HepG2 (cell line): ENCODE measurements around the gene B4GALT3. TPM values are rescaled to one million over a fixed set of nuclear protein-coding genes. Genes with fewer than 3 reads are reported as not detected.
A peak's percentile ranks its signal among the peaks of the same experiment; 100 is the strongest.

Experiments used
- DR1 ChIP-seq: sonication (generic); formaldehyde crosslinking; IDR thresholded peaks from 2 replicates; pipeline ENCODE4 v1.8.0; 2021; ENCODE audit warnings: mild to moderate bottlenecking, missing genetic modification reagents, inconsistent platforms
- FIP1L1 ChIP-seq: fragments of 200-400 bp; formaldehyde crosslinking; IDR thresholded peaks from 2 replicates; pipeline ENCODE4 v1.6.1; 2018; ENCODE audit warnings: low read depth, mild to moderate bottlenecking, low read length, moderate library complexity, borderline replicate concordance; ENCODE audit not compliant: insufficient read depth
- FOSL1 ChIP-seq: sonication (generic); formaldehyde crosslinking; IDR thresholded peaks from 2 replicates; pipeline ENCODE4 v1.9.0; 2021; ENCODE audit warnings: missing genetic modification reagents, borderline replicate concordance
- MTF2 ChIP-seq: sonication (generic); formaldehyde crosslinking; IDR thresholded peaks from 2 replicates; pipeline ENCODE4 v1.5.0; 2020; ENCODE audit warnings: missing genetic modification reagents, borderline replicate concordance
- RNF2 ChIP-seq: fragments of 450-650 bp; conservative IDR thresholded peaks from 2 replicates; pipeline ENCODE4 v1.6.1; 2016; ENCODE audit warnings: low read depth
- ZBTB10 ChIP-seq: sonication (generic); formaldehyde crosslinking; IDR thresholded peaks from 2 replicates; pipeline ENCODE4 v1.4.0; 2020; ENCODE audit warnings: missing genetic modification reagents, borderline replicate concordance
- ZIK1 ChIP-seq: sonication (generic); formaldehyde crosslinking; IDR thresholded peaks from 2 replicates; pipeline ENCODE4 v1.5.0; 2020; ENCODE audit warnings: mild to moderate bottlenecking, low read depth, missing genetic modification reagents, borderline replicate concordance
- ZNF317 ChIP-seq: sonication (generic); formaldehyde crosslinking; IDR thresholded peaks from 2 replicates; pipeline ENCODE4 v1.5.0; 2020; ENCODE audit warnings: mild to moderate bottlenecking, missing genetic modification reagents
- ZNF629 ChIP-seq: sonication (generic); formaldehyde crosslinking; conservative IDR thresholded peaks from 2 replicates; pipeline ENCODE4 v1.5.0; 2020; ENCODE audit warnings: missing genetic modification reagents
- ZNF749 ChIP-seq: sonication (generic); formaldehyde crosslinking; IDR thresholded peaks from 2 replicates; pipeline ENCODE4 v1.8.0; 2022; ENCODE audit warnings: mild to moderate bottlenecking, missing genetic modification reagents, moderate library complexity, borderline replicate concordance
- ZNF891 ChIP-seq: sonication (generic); formaldehyde crosslinking; IDR thresholded peaks from 2 replicates; pipeline ENCODE4 v1.5.0; 2020; ENCODE audit warnings: mild to moderate bottlenecking, missing genetic modification reagents
- polyA plus RNA-seq, 8 experiments: library from polyadenylated mRNA; depleted of rRNA in 3 of 8; stranded (reverse) in 7 of 8; unstranded in 1 of 8; fragments of >200 nt; fragmentation: Illumina TruSeq in 4 of 8; extraction: Trizol in 4 of 8; gene quantifications; 2 replicates each; pipeline versions ENCODE4 v1.2.1 to v1.2.3, GENCODE V29; 2011 to 2016; ENCODE audit warnings: low read depth in 4 of 8, missing spikeins in 1 of 8, mixed read lengths in 1 of 8; ENCODE audit not compliant: insufficient read depth in 1 of 8
- total RNA-seq, 5 experiments: library from RNA; depleted of rRNA; stranded (reverse); fragments of >200 nt; fragmentation: Illumina TruSeq; extraction: Trizol; gene quantifications; 2 replicates each; pipeline ENCODE4 v1.2.3, GENCODE V29; 2016; ENCODE audit warnings: low read depth in 1 of 5
- TF ChIP-seq, protein P1 (sequence below): sonication (generic); formaldehyde crosslinking; IDR thresholded peaks from 2 replicates; pipeline ENCODE4 v1.9.0; 2021; ENCODE audit warnings: mild to moderate bottlenecking, missing genetic modification reagents
- TF ChIP-seq, protein P2 (sequence below): sonication (generic); formaldehyde crosslinking; IDR thresholded peaks from 2 replicates; pipeline ENCODE4 v1.4.0; 2020; ENCODE audit warnings: missing genetic modification reagents, mild to moderate bottlenecking, borderline replicate concordance

B4GALT3 gene
- total and polyA plus RNA-seq, 2 of the 13 experiments (the other 11 are each of a cell fraction or from before 2014, with no cell fraction given) = 35.6 to 40.4 TPM

DNA sequence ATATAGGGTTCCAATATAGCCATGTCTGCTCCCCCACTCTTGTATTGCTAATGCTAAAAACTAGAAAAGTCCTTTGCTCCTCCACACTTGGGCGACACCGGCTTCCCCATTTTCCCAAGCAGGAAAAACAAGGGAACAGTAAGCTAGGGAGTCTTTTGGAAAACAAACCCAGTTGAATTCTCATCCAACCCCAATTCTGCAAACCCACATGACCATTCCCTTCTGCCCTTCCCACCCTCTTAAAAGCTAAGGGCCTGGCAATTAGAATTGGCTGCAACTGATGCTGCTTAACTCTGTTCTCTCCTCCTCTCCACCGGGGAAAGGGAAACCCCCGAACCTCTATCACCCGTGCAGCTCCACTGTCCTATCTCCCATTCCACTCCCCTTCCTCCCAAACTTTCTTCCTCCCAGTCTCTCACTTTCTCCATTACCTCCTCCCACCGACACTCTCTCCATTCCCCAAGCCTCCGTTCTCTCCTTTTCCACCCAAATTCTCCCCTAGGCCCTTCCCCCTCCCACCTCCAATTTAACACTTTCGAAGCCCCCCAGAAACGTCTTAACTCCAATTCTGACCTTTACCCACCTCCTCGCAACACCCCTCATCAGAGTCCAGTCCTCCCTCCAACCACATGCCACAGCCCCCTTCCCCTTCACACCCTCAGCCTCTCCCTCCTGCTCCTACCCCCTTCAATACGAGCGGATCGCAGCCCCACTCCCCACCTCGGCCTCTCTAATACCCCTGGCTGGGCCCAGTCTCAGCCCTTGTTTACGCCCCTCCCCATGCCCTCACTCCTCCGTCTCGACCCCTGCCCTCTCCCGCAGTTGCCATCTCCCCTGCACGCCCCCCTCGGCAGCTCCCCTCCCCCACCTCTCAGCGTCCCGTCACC is 45.5 kb downstream of the B4GALT3 start (continued):
- TF ChIP-seq FIP1L1 = no peak
- no peak for TF ChIP-seq FOSL1 (CRISPR knock-in tag)
- TF ChIP-seq ZNF629 (CRISPR knock-in tag) = no peak
- no peak for TF ChIP-seq ZIK1 (CRISPR knock-in tag)
- TF ChIP-seq ZBTB10 = no peak
- peak; percentile 32; the same call in 1 of the 2 replicates for TF ChIP-seq MTF2 (CRISPR knock-in tag)
- no peak for TF ChIP-seq DR1 (CRISPR knock-in tag)
- no peak for TF ChIP-seq ZNF891 (CRISPR knock-in tag)
- TF ChIP-seq, protein P1, sequence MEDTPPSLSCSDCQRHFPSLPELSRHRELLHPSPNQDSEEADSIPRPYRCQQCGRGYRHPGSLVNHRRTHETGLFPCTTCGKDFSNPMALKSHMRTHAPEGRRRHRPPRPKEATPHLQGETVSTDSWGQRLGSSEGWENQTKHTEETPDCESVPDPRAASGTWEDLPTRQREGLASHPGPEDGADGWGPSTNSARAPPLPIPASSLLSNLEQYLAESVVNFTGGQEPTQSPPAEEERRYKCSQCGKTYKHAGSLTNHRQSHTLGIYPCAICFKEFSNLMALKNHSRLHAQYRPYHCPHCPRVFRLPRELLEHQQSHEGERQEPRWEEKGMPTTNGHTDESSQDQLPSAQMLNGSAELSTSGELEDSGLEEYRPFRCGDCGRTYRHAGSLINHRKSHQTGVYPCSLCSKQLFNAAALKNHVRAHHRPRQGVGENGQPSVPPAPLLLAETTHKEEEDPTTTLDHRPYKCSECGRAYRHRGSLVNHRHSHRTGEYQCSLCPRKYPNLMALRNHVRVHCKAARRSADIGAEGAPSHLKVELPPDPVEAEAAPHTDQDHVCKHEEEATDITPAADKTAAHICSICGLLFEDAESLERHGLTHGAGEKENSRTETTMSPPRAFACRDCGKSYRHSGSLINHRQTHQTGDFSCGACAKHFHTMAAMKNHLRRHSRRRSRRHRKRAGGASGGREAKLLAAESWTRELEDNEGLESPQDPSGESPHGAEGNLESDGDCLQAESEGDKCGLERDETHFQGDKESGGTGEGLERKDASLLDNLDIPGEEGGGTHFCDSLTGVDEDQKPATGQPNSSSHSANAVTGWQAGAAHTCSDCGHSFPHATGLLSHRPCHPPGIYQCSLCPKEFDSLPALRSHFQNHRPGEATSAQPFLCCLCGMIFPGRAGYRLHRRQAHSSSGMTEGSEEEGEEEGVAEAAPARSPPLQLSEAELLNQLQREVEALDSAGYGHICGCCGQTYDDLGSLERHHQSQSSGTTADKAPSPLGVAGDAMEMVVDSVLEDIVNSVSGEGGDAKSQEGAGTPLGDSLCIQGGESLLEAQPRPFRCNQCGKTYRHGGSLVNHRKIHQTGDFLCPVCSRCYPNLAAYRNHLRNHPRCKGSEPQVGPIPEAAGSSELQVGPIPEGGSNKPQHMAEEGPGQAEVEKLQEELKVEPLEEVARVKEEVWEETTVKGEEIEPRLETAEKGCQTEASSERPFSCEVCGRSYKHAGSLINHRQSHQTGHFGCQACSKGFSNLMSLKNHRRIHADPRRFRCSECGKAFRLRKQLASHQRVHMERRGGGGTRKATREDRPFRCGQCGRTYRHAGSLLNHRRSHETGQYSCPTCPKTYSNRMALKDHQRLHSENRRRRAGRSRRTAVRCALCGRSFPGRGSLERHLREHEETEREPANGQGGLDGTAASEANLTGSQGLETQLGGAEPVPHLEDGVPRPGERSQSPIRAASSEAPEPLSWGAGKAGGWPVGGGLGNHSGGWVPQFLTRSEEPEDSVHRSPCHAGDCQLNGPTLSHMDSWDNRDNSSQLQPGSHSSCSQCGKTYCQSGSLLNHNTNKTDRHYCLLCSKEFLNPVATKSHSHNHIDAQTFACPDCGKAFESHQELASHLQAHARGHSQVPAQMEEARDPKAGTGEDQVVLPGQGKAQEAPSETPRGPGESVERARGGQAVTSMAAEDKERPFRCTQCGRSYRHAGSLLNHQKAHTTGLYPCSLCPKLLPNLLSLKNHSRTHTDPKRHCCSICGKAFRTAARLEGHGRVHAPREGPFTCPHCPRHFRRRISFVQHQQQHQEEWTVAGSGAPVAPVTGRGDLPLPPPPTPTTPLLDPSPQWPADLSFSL (CRISPR knock-in tag) = no peak
- TF ChIP-seq RNF2 = no peak
- TF ChIP-seq, protein P2, sequence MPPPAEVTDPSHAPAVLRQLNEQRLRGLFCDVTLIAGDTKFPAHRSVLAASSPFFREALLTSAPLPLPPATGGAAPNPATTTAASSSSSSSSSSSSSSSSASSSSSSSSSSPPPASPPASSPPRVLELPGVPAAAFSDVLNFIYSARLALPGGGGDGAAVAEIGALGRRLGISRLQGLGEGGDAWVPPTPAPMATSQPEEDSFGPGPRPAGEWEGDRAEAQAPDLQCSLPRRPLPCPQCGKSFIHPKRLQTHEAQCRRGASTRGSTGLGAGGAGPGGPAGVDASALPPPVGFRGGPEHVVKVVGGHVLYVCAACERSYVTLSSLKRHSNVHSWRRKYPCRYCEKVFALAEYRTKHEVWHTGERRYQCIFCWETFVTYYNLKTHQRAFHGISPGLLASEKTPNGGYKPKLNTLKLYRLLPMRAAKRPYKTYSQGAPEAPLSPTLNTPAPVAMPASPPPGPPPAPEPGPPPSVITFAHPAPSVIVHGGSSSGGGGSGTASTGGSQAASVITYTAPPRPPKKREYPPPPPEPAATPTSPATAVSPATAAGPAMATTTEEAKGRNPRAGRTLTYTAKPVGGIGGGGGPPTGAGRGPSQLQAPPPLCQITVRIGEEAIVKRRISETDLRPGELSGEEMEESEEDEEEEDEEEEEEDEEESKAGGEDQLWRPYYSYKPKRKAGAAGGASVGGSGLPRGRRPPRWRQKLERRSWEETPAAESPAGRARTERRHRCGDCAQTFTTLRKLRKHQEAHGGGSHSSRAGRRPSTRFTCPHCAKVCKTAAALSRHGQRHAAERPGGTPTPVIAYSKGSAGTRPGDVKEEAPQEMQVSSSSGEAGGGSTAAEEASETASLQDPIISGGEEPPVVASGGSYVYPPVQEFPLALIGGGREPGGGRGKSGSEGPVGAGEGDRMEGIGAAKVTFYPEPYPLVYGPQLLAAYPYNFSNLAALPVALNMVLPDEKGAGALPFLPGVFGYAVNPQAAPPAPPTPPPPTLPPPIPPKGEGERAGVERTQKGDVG (CRISPR knock-in tag) = peak; percentile 50; the same call in 1 of the 2 replicates
- no peak for TF ChIP-seq ZNF317 (CRISPR knock-in tag)
- TF ChIP-seq ZNF749 (CRISPR knock-in tag) = 0 out of 2 replicates have a peak, but pooled peaks have one; percentile 63
